Esophagus mucosa (tissue), 1 donor: ENCODE measurements around the gene GPC5. TPM values are rescaled to one million over a fixed set of nuclear protein-coding genes. Genes with fewer than 3 reads are reported as not detected.
"Not testable (repeated sequence)": the region's sequence is repeated elsewhere in the genome, so short reads cannot be mapped to it uniquely, and the experiment has no call there.

Source experiments
- ATAC-seq: fragments of 200-7000 bp; cut with Tn5 transposase; one replicate; pipeline ENCODE4 v1.9.1; 2020
- total RNA-seq: library from RNA; stranded (reverse); gene quantifications from one replicate; pipeline ENCODE4 v1.2.4, GENCODE V29; 2023
- donor health status: DM: yes; HTN: yes; CAD: no.

GPC5 gene
- total RNA-seq, 1 donor from 2014 or later = not detected

GRCh38 chr13:91722267-91722884 lies 324.0 kb downstream of the GPC5 start:
- ATAC-seq = no peak

- no peak for ATAC-seq
Observed at GRCh38 chr13:91724591-91724990, 326.2 kb downstream of the GPC5 start.

GRCh38 chr13:91725646-91726045 lies 327.2 kb downstream of the GPC5 start:
- no peak for ATAC-seq

GRCh38 chr13:91726671-91727070 lies 328.2 kb downstream of the GPC5 start:
- no peak for ATAC-seq

- ATAC-seq = no peak
Observed at GRCh38 chr13:91729859-91730258, 331.4 kb downstream of the GPC5 start.

- ATAC-seq = no peak
Observed at GRCh38 chr13:91739751-91740150, 341.3 kb downstream of the GPC5 start.

GRCh38 chr13:91740756-91741155 lies 342.3 kb downstream of the GPC5 start:
- no peak for ATAC-seq

GRCh38 chr13:91741925-91742324 lies 343.5 kb downstream of the GPC5 start:
- ATAC-seq = no peak

GRCh38 chr13:91744284-91744683 lies 345.9 kb downstream of the GPC5 start:
- ATAC-seq = no peak

- ATAC-seq = no peak
Observed at GRCh38 chr13:91745967-91746366, 347.5 kb downstream of the GPC5 start.

GRCh38 chr13:91747186-91747585 lies 348.8 kb downstream of the GPC5 start:
- ATAC-seq = no peak

- ATAC-seq = no peak
Observed at GRCh38 chr13:91748416-91749089, 350.1 kb downstream of the GPC5 start.

- ATAC-seq = no peak
Observed at GRCh38 chr13:91758724-91759123, 360.3 kb downstream of the GPC5 start.

GRCh38 chr13:91762957-91763356 lies 364.5 kb downstream of the GPC5 start:
- ATAC-seq = no peak

GRCh38 chr13:91764527-91764926 lies 366.1 kb downstream of the GPC5 start:
- no peak for ATAC-seq

GRCh38 chr13:91767651-91768050 lies 369.2 kb downstream of the GPC5 start:
- ATAC-seq = no peak

- ATAC-seq = no peak
Observed at GRCh38 chr13:91768746-91769145, 370.3 kb downstream of the GPC5 start.

- ATAC-seq = no peak
Observed at GRCh38 chr13:91771229-91771628, 372.8 kb downstream of the GPC5 start.

GRCh38 chr13:91773591-91774227 lies 375.3 kb downstream of the GPC5 start:
- ATAC-seq = no peak

GRCh38 chr13:91774397-91774796 lies 376.0 kb downstream of the GPC5 start:
- ATAC-seq = no peak

GRCh38 chr13:91776611-91777193 lies 378.3 kb downstream of the GPC5 start:
- ATAC-seq = no peak

- ATAC-seq = no peak
Observed at GRCh38 chr13:91778123-91778522, 379.7 kb downstream of the GPC5 start.

GRCh38 chr13:91781982-91782691 lies 383.7 kb downstream of the GPC5 start:
- ATAC-seq = not testable (repeated sequence)
